GM10266 (cell line): Measurements from ENCODE around the gene RPL29.
A peak's percentile ranks its signal among the peaks of the same experiment; 100 is the strongest.

ENCODE experiments used
- DNase-seq: peaks from one replicate; pipeline ENCODE4 v3.0.0; 2012; ENCODE audit errors: extremely low spot score
- CTCF ChIP-seq: IDR thresholded peaks from 2 replicates; pipeline ENCODE4 v1.5.1; 2012; ENCODE audit warnings: mild to moderate bottlenecking, low read depth; ENCODE audit not compliant: control insufficient read depth, insufficient read depth; ENCODE audit errors: missing control alignments

The RPL29 gene

GRCh38 chr3:52025453-52025852 lies 29.8 kb upstream of the RPL29 start:
- DNase-seq: no peak
- no peak for TF ChIP-seq CTCF

DNA sequence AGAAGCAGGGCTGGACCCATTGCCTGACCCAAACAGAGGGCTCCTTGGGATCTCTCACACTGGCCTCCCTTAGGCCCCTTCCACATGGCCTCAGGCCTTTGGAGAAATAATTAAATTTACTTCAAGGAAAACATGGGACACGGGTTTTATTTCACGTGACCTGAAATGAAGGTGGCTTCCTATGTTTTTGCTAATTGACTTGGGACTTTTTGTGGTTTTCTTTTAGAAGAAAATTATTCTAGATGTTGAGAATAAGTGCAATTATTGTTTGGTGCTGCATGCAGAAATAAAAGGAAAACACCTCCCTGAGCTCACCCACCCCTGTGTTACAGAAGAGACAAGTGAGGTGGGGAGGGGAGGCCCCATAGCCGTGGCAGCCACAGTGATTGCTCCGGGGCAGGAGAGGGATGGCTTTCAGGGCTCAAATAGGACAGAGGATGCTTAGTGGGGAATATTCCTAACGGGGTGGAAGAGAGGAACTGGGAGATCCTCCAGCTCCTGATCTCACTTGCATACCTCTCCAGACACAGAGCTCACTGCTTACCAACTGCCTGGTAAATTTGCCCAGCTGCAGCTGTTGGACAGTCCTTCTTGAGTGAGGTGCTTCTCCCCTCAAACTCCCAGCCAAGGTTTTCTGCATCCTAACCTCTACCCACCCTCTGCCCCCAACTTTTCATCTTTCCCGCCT lies 29.2 kb upstream of the RPL29 start:
- no peak for TF ChIP-seq CTCF
- no peak for DNase-seq

GRCh38 chr3:52023860-52024764 lies 28.4 kb upstream of the RPL29 start:
- peak; percentile 74 for DNase-seq
- TF ChIP-seq CTCF: no peak

- TF ChIP-seq CTCF: no peak
- no peak for DNase-seq
Measured at GRCh38 chr3:52023101-52023770, 27.5 kb upstream of the RPL29 start.

- DNase-seq: no peak
- TF ChIP-seq CTCF: no peak
Measured at GRCh38 chr3:52022323-52023100, 26.8 kb upstream of the RPL29 start.

DNA sequence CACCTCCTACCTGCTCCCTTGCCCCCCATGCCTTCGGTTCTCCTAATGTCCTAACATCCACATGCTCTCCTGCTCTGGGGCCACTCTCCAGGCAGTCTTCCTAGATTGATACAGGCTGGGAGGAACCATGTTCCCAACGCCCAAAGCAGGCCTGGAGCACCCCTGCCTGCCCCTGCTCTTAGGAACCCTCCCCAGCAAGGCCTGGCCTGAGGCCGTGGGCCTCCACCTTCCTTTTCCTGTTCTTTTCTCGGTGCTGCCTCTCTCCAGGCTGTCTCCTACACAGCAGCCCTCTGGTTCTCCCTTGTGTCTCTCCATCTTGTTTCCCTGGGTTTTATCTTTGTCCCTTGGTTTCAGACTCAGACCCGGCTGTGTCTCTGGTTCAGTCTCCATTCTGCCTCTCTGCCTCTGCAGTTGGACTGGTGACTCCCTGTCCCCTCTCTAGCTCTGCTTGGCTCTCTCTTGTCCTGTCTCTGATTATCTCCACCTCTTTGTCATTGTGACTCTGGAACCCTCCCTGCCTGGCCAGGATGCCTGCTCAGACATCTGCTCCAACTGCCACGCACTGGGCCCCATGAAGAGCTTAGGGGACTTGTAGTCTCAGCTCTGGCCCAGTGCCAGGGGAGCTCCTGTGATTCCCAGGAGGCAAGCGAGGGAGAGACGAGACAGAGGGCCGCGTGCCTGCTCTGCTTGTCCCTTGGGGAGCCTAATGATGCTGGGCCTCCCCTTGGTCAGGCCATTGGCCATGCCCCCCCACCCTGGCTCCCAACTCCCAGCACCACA lies 26.0 kb upstream of the RPL29 start:
- DNase-seq: no peak
- TF ChIP-seq CTCF: no peak
